Measurements from ENCODE around the gene GABRG3.

GRCh38 chr15:27135151-27135550, 164.2 kb downstream of the GABRG3 start:
- TF ChIP-seq CTCF (conservative IDR thresholded peaks at IDR 0.05; ENCODE audit: low read depth, low read length) (no peak), RAD21 (IDR thresholded peaks at IDR 0.05; ENCODE audit: low read length) (no peak), CEBPB (IDR thresholded peaks at IDR 0.05; ENCODE audit: low read depth, low read length) (no peak), POLR2A (IDR thresholded peaks at IDR 0.05; ENCODE audit: low read depth, low read length) (no peak), BHLHE40 (IDR thresholded peaks at IDR 0.05; ENCODE audit: low read depth, low read length) (no peak), MAFK (IDR thresholded peaks at IDR 0.05; ENCODE audit: low read depth, low read length) (no peak), ELK1 (IDR thresholded peaks at IDR 0.05; ENCODE audit: borderline replicate concordance, low read depth, low read length) (no peak), SMC3 (IDR thresholded peaks at IDR 0.05; ENCODE audit: low read depth, low read length) (no peak)

All from IMR-90 (cell line).